ENCODE measurements around the gene SMURF1. TPM values are rescaled to one million over a fixed set of nuclear protein-coding genes. Genes with fewer than 3 reads are reported as not detected.

Gene SMURF1
- total RNA-seq, 1 donor from 2014 or later = 9.9 TPM

DNA sequence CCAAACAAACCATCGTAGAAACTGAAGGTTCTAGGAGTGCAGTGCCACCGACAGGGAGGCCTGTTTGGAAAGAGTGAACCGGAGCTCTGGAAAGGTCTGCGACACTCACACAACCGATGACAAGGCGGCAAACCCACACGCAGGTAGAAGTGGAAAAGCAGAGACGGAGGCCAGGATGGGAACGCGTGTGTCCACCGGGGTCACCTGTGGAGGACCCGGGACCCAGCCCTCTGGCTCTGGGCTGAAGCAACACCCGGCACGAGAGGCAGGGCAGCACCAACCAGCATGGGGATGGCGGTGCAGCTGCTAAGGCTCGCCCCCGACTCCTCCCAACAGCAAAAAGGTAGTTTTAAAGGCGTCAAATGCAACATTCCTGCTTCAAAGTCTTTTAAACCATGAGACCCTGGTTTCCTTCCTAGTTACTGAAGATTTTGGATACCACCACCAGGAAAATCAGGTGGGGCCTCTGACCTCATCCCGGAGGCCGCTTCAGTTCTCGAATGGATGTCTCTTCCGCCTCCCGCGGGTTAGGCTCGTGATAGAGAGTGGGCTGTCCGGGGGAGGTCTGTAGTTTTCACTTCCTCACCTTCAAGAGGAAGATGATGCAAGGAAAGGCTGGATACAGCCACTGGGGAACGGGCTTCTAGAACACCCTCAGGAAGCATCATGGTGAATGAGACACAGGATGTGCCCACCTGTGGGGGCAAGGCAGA, 115.5 kb downstream of the SMURF1 start:
- peaks cover 7 to 17% (median 8%) of the 10 kb centered on the region in 3 donors for H3K4me1 ChIP-seq (ENCODE audit: control insufficient read depth in 3 of 3, insufficient read depth in 3 of 3, low read length in 3 of 3)
- H3K4me3 ChIP-seq (ENCODE audit: low read length in 3 of 3) = no peak overlapping the region
- peaks cover 35 to 40% (median 38%) of the 10 kb centered on the region in 3 donors for H3K36me3 ChIP-seq (ENCODE audit: control insufficient read depth in 3 of 3, insufficient read depth in 3 of 3, low read length in 3 of 3)
- H3K27ac ChIP-seq (ENCODE audit: low read depth, low read length) = peak overlapping the region; percentile 11
- H3K27me3 ChIP-seq (ENCODE audit: control insufficient read depth in 3 of 3, insufficient read depth in 3 of 3, low read length in 3 of 3) = no peaks in the 10 kb centered on the region
- no peak overlapping the region for H3K9ac ChIP-seq (ENCODE audit: low read depth in 1 of 3, low read length in 3 of 3)
- H3K9me3 ChIP-seq (ENCODE audit: control insufficient read depth in 3 of 3, low read length in 3 of 3) = no peaks in the 10 kb centered on the region

DNA sequence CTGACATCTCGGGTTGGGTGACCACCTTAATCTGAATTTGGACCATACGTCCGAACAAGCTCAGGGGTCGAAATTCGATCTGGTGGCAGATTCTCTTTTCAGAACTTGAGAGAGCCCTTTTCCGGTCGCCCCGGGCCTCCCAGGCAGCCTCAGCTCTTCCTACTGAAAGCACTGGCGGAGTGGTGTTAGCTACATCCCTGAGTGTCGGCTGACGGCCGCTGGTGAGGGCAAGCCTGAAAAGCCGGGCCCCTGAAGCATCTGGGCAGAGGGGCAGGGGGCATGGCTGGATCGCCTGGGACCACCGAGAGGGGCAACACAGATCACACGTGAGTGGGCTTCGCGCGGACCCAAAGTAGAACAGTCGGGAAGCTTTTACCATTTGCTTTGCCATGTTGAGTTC, 116.1 kb downstream of the SMURF1 start:
- H3K36me3 ChIP-seq (ENCODE audit: control insufficient read depth in 3 of 3, insufficient read depth in 3 of 3, low read length in 3 of 3) = peaks cover 32 to 40% (median 32%) of the 10 kb centered on the region in 3 donors
- no peaks in the 10 kb centered on the region for H3K27me3 ChIP-seq (ENCODE audit: control insufficient read depth in 3 of 3, insufficient read depth in 3 of 3, low read length in 3 of 3)

DNA sequence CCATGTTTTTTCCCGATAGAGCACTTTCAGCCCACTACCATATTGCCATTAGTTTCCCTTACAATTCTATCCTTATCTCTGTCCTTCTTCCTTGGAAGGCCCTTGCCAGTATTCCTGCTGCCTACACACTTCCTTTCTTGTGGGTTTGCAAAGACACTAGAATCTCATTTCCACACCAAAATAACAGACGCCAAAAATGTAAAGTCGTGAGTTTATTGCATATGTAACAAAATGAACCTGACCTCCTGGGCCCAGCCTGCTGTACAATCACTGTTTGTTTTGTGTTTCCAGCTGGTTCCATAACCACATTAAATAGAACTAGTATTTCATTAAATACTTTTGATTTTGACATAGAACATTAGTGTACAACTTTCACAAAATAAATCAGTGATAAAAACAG, 116.7 kb downstream of the SMURF1 start:
- peaks cover 30 to 37% (median 30%) of the 10 kb centered on the region in 3 donors for H3K36me3 ChIP-seq (ENCODE audit: control insufficient read depth in 3 of 3, insufficient read depth in 3 of 3, low read length in 3 of 3)
- H3K27ac ChIP-seq (ENCODE audit: low read depth, low read length) = no peak overlapping the region

More for the DNA sequence above, 116.1 kb downstream of the SMURF1 start:
- Histone ChIP-seq H3K4me1 (ENCODE audit: control insufficient read depth in 3 of 3, insufficient read depth in 3 of 3, low read length in 3 of 3) (peaks cover 7 to 17% (median 8%) of the 10 kb centered on the region in 3 donors), H3K9ac (ENCODE audit: low read depth in 1 of 3, low read length in 3 of 3) (no peak overlapping the region), H3K27ac (ENCODE audit: low read depth, low read length) (no peak overlapping the region), H3K4me3 (ENCODE audit: low read length in 3 of 3) (no peak overlapping the region), H3K9me3 (ENCODE audit: control insufficient read depth in 3 of 3, low read length in 3 of 3) (no peaks in the 10 kb centered on the region)

DNA sequence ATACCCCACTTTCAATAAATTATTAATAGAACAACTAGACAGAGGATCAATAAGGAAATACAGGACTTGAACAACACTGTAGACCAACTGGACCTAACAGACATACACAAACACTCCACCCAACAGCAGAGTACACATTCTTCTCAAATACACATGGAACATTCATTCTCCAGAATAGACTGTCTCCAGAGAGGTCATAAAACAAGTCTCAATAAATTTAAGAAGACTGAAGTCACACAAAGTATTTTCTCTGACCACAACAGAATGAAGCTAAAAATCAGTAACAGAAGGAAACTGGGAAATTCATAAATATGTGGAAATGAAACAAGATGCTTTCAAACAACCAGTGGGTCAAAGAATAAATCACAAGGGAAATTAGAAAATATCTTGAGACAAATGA, 119.8 kb downstream of the SMURF1 start:
- peaks cover 0 to 4% (median 2%) of the 10 kb centered on the region in 3 donors for H3K4me1 ChIP-seq (ENCODE audit: control insufficient read depth in 3 of 3, insufficient read depth in 3 of 3, low read length in 3 of 3)
- H3K4me3 ChIP-seq (ENCODE audit: low read length in 3 of 3) = no peak overlapping the region
- H3K9ac ChIP-seq (ENCODE audit: low read depth in 1 of 3, low read length in 3 of 3) = no peak overlapping the region
- no peak overlapping the region for H3K27ac ChIP-seq (ENCODE audit: low read depth, low read length)
- peaks cover 10 to 25% (median 17%) of the 10 kb centered on the region in 3 donors for H3K36me3 ChIP-seq (ENCODE audit: control insufficient read depth in 3 of 3, insufficient read depth in 3 of 3, low read length in 3 of 3)
- H3K27me3 ChIP-seq (ENCODE audit: control insufficient read depth in 3 of 3, insufficient read depth in 3 of 3, low read length in 3 of 3) = no peaks in the 10 kb centered on the region
- no peaks in the 10 kb centered on the region for H3K9me3 ChIP-seq (ENCODE audit: control insufficient read depth in 3 of 3, low read length in 3 of 3)

More for the DNA sequence above, 116.7 kb downstream of the SMURF1 start:
- Histone ChIP-seq H3K27me3 (ENCODE audit: control insufficient read depth in 3 of 3, insufficient read depth in 3 of 3, low read length in 3 of 3) (no peaks in the 10 kb centered on the region), H3K9me3 (ENCODE audit: control insufficient read depth in 3 of 3, low read length in 3 of 3) (no peaks in the 10 kb centered on the region), H3K9ac (ENCODE audit: low read depth in 1 of 3, low read length in 3 of 3) (no peak overlapping the region), H3K4me3 (ENCODE audit: low read length in 3 of 3) (no peak overlapping the region), H3K4me1 (ENCODE audit: control insufficient read depth in 3 of 3, insufficient read depth in 3 of 3, low read length in 3 of 3) (peaks cover 7 to 19% (median 8%) of the 10 kb centered on the region in 3 donors)

DNA sequence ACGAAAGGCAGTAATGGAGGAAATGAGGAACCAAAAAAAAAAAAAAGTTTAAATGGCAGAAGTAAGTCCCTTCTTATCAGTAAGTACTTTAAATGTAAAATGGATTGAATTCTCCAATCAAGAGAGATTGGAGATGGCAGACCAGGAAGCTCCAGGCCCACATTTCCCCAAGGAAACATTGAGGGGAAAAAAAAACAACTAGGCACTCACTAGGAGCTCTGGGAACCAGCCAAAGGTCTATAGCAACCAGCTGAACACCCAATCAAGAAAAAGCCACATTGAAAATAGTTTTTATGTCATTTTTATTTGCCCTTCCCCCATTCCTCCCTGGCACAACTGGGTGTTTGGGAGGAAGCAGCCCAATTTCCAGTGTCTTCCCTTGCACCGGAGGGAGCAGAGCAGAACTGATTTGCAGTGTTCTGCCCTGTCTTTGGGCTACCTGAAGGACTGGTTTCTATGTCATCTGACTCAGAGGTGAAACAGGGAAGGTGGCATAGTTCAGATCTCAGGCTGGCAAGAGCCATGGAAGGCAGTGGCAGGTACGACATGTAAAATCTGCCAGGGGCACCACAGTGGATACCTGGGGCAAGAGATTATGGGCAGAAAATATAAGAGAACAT, 121.9 kb downstream of the SMURF1 start:
- peaks cover 0 to 10% (median 9%) of the 10 kb centered on the region in 3 donors for H3K36me3 ChIP-seq (ENCODE audit: control insufficient read depth in 3 of 3, insufficient read depth in 3 of 3, low read length in 3 of 3)
- H3K9ac ChIP-seq (ENCODE audit: low read depth in 1 of 3, low read length in 3 of 3) = no peak overlapping the region
- no peak overlapping the region for H3K4me3 ChIP-seq (ENCODE audit: low read length in 3 of 3)
- H3K27me3 ChIP-seq (ENCODE audit: control insufficient read depth in 3 of 3, insufficient read depth in 3 of 3, low read length in 3 of 3) = no peaks in the 10 kb centered on the region
- H3K27ac ChIP-seq (ENCODE audit: low read depth, low read length) = no peak overlapping the region
- H3K4me1 ChIP-seq (ENCODE audit: control insufficient read depth in 3 of 3, insufficient read depth in 3 of 3, low read length in 3 of 3) = peaks cover 0 to 4% (median 2%) of the 10 kb centered on the region in 3 donors
- H3K9me3 ChIP-seq (ENCODE audit: control insufficient read depth in 3 of 3, low read length in 3 of 3) = no peaks in the 10 kb centered on the region

DNA sequence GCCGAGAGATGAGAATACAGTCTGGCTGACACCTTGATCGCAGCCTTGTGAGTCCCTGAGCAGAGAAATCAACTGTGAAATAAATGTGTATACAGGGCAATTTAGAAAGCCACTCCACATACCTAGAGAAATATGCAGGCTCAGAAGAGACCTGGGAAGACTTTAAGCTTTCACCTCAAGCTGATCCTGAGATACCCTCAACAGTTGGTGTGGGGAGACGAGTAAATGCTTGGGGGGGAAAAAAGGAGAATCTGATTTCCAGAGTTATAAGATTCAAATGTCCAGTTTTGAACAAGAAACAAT, 123.5 kb downstream of the SMURF1 start:
- Histone ChIP-seq H3K4me3 (ENCODE audit: low read length in 3 of 3) (no peak overlapping the region), H3K27me3 (ENCODE audit: control insufficient read depth in 3 of 3, insufficient read depth in 3 of 3, low read length in 3 of 3) (no peaks in the 10 kb centered on the region), H3K4me1 (ENCODE audit: control insufficient read depth in 3 of 3, insufficient read depth in 3 of 3, low read length in 3 of 3) (peaks cover 0 to 4% (median 2%) of the 10 kb centered on the region in 3 donors), H3K36me3 (ENCODE audit: control insufficient read depth in 3 of 3, insufficient read depth in 3 of 3, low read length in 3 of 3) (peaks cover 0 to 16% (median 14%) of the 10 kb centered on the region in 3 donors), H3K27ac (ENCODE audit: low read depth, low read length) (no peak overlapping the region), H3K9ac (ENCODE audit: low read depth in 1 of 3, low read length in 3 of 3) (no peak overlapping the region), H3K9me3 (ENCODE audit: control insufficient read depth in 3 of 3, low read length in 3 of 3) (no peaks in the 10 kb centered on the region)

DNA sequence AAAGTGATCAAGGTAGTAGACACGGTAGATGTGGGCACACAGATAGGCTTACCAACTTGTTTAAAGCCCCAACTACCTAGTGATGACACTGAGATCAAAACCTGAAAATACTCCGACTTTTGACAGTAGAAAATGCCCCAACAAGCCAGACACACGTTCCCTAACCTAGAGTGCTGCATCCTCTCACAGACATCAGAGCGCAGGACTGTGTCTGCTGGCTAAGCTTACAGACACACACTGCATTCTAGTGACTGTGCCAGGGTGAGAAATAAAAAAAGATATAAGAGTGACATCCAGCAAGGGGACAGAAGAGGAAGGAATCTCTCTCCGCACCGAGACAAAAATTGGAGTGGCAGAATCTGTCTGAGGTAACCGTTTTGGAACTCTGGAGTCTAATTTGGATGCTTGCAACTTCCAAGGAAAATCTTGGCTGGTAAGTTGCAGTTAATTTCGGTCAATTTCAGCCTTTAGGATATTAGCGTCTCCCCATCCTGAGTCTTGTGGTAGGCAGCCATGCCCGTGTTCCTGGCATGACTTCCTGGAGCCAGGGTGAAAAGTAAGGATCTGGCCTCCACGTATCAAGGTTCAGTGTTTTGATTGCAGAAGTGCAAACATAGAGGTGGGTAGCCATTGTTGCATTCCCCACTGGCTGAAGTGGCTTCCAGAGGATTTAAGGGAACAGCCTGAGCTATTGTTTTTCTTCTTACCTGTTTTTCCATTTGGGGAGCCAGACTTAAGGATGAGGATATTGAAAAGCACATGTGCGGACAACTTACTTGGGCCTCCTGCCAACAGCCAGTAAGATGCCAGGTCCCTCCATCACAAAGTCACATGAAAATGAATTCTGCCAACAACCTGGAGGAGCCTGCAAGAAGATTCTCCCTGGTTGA, 124.1 kb downstream of the SMURF1 start:
- H3K36me3 ChIP-seq (ENCODE audit: control insufficient read depth in 3 of 3, insufficient read depth in 3 of 3, low read length in 3 of 3) = peaks cover 3 to 19% (median 18%) of the 10 kb centered on the region in 3 donors
- no peaks in the 10 kb centered on the region for H3K27me3 ChIP-seq (ENCODE audit: control insufficient read depth in 3 of 3, insufficient read depth in 3 of 3, low read length in 3 of 3)
- H3K9me3 ChIP-seq (ENCODE audit: control insufficient read depth in 3 of 3, low read length in 3 of 3) = no peaks in the 10 kb centered on the region
- H3K4me1 ChIP-seq (ENCODE audit: control insufficient read depth in 3 of 3, insufficient read depth in 3 of 3, low read length in 3 of 3) = peaks cover 0 to 4% (median 2%) of the 10 kb centered on the region in 3 donors
- no peak overlapping the region for H3K9ac ChIP-seq (ENCODE audit: low read depth in 1 of 3, low read length in 3 of 3)
- no peak overlapping the region for H3K27ac ChIP-seq (ENCODE audit: low read depth, low read length)
- no peak overlapping the region for H3K4me3 ChIP-seq (ENCODE audit: low read length in 3 of 3)

DNA sequence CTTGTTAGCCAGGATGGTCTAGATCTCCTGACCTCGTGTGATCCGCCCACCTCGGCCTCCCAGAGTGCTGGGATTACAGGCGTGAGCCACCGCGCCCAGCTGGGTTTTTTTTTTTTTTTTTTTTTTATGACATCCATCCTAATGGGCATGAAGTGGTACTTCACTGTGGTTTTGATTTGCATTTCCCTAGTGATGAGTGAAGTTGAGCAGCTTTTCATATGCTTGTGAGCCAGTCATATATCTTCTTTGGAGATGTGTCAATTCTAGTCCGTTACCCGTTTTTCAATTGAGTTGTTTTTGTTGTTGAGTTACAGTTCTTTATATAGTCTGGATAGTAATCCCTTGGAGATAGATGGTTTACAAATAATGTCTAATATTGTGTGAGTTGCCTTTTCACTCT, 127.7 kb downstream of the SMURF1 start:
- H3K9me3 ChIP-seq (ENCODE audit: control insufficient read depth in 3 of 3, low read length in 3 of 3) = no peaks in the 10 kb centered on the region
- peaks cover 34 to 53% (median 51%) of the 10 kb centered on the region in 3 donors for H3K36me3 ChIP-seq (ENCODE audit: control insufficient read depth in 3 of 3, insufficient read depth in 3 of 3, low read length in 3 of 3)
- no peak overlapping the region for H3K27ac ChIP-seq (ENCODE audit: low read depth, low read length)
- H3K4me1 ChIP-seq (ENCODE audit: control insufficient read depth in 3 of 3, insufficient read depth in 3 of 3, low read length in 3 of 3) = no peaks in the 10 kb centered on the region
- no peak overlapping the region for H3K4me3 ChIP-seq (ENCODE audit: low read length in 3 of 3)
- H3K27me3 ChIP-seq (ENCODE audit: control insufficient read depth in 3 of 3, insufficient read depth in 3 of 3, low read length in 3 of 3) = no peaks in the 10 kb centered on the region
- H3K9ac ChIP-seq (ENCODE audit: low read depth in 1 of 3, low read length in 3 of 3) = no peak overlapping the region

DNA sequence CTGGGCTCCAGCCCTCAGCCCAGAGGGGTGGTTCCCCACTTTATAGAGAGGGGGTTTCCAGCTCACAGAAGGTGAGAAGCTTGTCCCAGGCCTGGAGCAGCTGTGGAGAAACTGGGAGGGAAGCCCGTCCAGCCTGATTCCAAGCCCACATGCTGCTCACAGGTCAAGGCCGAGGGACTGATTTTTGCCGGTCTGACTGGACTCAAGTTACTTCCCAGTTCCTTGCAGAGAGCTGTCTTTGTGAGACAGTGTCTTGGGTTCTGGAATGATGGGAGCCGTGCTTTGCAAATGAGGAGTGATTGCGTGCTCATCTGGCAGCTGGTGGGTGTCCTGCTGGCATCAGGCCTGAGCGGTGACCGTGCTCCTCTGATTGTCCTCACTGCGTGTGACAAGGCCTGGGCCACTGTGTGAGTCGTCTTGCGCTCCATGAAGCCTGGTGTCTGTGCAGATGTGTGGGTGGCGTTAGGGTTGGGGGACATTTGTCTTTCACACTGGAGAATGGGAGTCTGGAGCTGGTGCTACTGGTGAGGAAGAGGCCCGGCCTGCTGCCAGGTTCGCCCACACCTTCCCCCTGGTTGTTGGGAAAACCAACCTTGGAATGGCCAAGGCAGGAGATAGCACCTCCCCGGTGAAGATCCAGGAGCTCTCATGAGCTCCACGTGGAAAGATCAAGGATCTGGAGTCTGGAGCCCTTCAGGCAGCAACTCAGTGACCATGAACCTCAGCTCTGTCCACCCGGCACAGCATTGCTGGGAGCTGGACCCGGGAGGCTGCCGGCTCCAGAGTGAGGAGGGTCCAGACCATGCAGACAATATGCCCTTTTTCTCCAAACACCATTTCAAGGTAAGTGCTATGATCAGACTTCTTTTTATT, 129.6 kb downstream of the SMURF1 start:
- H3K4me1 ChIP-seq (ENCODE audit: control insufficient read depth in 3 of 3, insufficient read depth in 3 of 3, low read length in 3 of 3) = no peaks in the 10 kb centered on the region
- no peak overlapping the region for H3K27ac ChIP-seq (ENCODE audit: low read depth, low read length)
- no peak overlapping the region for H3K9ac ChIP-seq (ENCODE audit: low read depth in 1 of 3, low read length in 3 of 3)
- H3K4me3 ChIP-seq (ENCODE audit: low read length in 3 of 3) = no peak overlapping the region
- no peaks in the 10 kb centered on the region for H3K27me3 ChIP-seq (ENCODE audit: control insufficient read depth in 3 of 3, insufficient read depth in 3 of 3, low read length in 3 of 3)
- H3K36me3 ChIP-seq (ENCODE audit: control insufficient read depth in 3 of 3, insufficient read depth in 3 of 3, low read length in 3 of 3) = peaks cover 43 to 58% (median 56%) of the 10 kb centered on the region in 3 donors
- no peaks in the 10 kb centered on the region for H3K9me3 ChIP-seq (ENCODE audit: control insufficient read depth in 3 of 3, low read length in 3 of 3)
